ENCODE data around the gene FTO.

FTO gene

GRCh38 chr16:54007504-54007903, 303.5 kb downstream of the FTO start:
- no peak for DNase-seq (ENCODE audit: low spot score)

GRCh38 chr16:54009464-54010176, 305.7 kb downstream of the FTO start:
- DNase-seq (ENCODE audit: low spot score), result no peak

GRCh38 chr16:54015147-54015546, 311.2 kb downstream of the FTO start:
- DNase-seq (ENCODE audit: low spot score), result no peak

- no peak for DNase-seq (ENCODE audit: low spot score)
Measured at GRCh38 chr16:54022362-54022761, 318.4 kb downstream of the FTO start.

- DNase-seq (ENCODE audit: low spot score), result no peak
Measured at GRCh38 chr16:54026456-54026855, 322.5 kb downstream of the FTO start.

GRCh38 chr16:54027062-54027461, 323.1 kb downstream of the FTO start:
- DNase-seq (ENCODE audit: low spot score), result no peak

- no peak for DNase-seq (ENCODE audit: low spot score)
Measured at GRCh38 chr16:54027558-54027957, 323.6 kb downstream of the FTO start.

GRCh38 chr16:54027995-54028394, 324.0 kb downstream of the FTO start:
- no peak for DNase-seq (ENCODE audit: low spot score)

- DNase-seq (ENCODE audit: low spot score), result no peak
Measured at GRCh38 chr16:54030451-54030850, 326.5 kb downstream of the FTO start.

- DNase-seq (ENCODE audit: low spot score), result no peak
Measured at GRCh38 chr16:54031107-54031760, 327.3 kb downstream of the FTO start.

- DNase-seq (ENCODE audit: low spot score), result no peak
Measured at GRCh38 chr16:54033747-54034146, 329.8 kb downstream of the FTO start.

GRCh38 chr16:54034684-54035083, 330.7 kb downstream of the FTO start:
- no peak for DNase-seq (ENCODE audit: low spot score)

GRCh38 chr16:54040480-54040879, 336.5 kb downstream of the FTO start:
- DNase-seq (ENCODE audit: low spot score), result no peak

- DNase-seq (ENCODE audit: low spot score), result no peak
Measured at GRCh38 chr16:54040975-54041374, 337.0 kb downstream of the FTO start.

GRCh38 chr16:54048586-54049495, 344.9 kb downstream of the FTO start:
- DNase-seq (ENCODE audit: low spot score), result no peak

- DNase-seq (ENCODE audit: low spot score), result no peak
Measured at GRCh38 chr16:54049591-54050458, 345.9 kb downstream of the FTO start.

GRCh38 chr16:54050459-54051210, 346.7 kb downstream of the FTO start:
- DNase-seq (ENCODE audit: low spot score), result no peak

- no peak for DNase-seq (ENCODE audit: low spot score)
Measured at GRCh38 chr16:54051821-54052220, 347.9 kb downstream of the FTO start.

- no peak for DNase-seq (ENCODE audit: low spot score)
Measured at GRCh38 chr16:54052271-54052670, 348.3 kb downstream of the FTO start.

- no peak for DNase-seq (ENCODE audit: low spot score)
Measured at GRCh38 chr16:54053891-54054820, 350.2 kb downstream of the FTO start.

Measured in NAMALWA (cell line).